Forelimb muscle (tissue), 1 donor: Measurements from ENCODE around the gene DEFB129. TPM values are rescaled to one million over a fixed set of nuclear protein-coding genes. Genes with fewer than 3 reads are reported as not detected.

Experiments
- polyA plus RNA-seq: library from polyadenylated mRNA; unstranded; fragments of 120-200 nt; gene quantifications from one replicate; pipeline ENCODE4 v1.2.1, GENCODE V29; 2013; ENCODE audit not compliant: insufficient read length

DEFB129 gene
- polyA plus RNA-seq, 1 donor, result not detected

Other genes starting within 250 kb of the DEFB129 start
- not detected for gene DEFB125, start 139.6 kb upstream of the DEFB129 start, polyA plus RNA-seq
- gene DEFB126, start 84.7 kb upstream of the DEFB129 start, polyA plus RNA-seq, result not detected
- not detected for gene DEFB127, start 69.8 kb upstream of the DEFB129 start, polyA plus RNA-seq
- gene DEFB128, start 37.5 kb upstream of the DEFB129 start, polyA plus RNA-seq, result not detected
- not detected for gene DEFB132, start 30.5 kb downstream of the DEFB129 start, polyA plus RNA-seq
- gene C20orf96, start 63.5 kb downstream of the DEFB129 start, polyA plus RNA-seq, result 11.3 TPM
- 27.1 TPM for gene ZCCHC3, start 70.3 kb downstream of the DEFB129 start, polyA plus RNA-seq
- 24.1 TPM for gene SOX12, start 98.3 kb downstream of the DEFB129 start, polyA plus RNA-seq
- 24.4 TPM for gene NRSN2, start 119.9 kb downstream of the DEFB129 start, polyA plus RNA-seq
- gene TRIB3, start 153.5 kb downstream of the DEFB129 start, polyA plus RNA-seq, result 2.9 TPM
- gene RBCK1, start 181.0 kb downstream of the DEFB129 start, polyA plus RNA-seq, result 48.3 TPM
- gene TBC1D20, start 235.3 kb downstream of the DEFB129 start, polyA plus RNA-seq, result 28.8 TPM